ENCODE data around the gene EN2. TPM values are rescaled to one million over a fixed set of nuclear protein-coding genes. Genes with fewer than 3 reads are reported as not detected.

EN2 gene
- total RNA-seq, 1 experiment from 2014 or later, result 1.5 TPM

- ChIA-PET CTCF (no interaction called here), POLR2A (no interaction called here)
- no TSS peak for BruUV-seq (replicated peaks)
- no peaks in the 10 kb centered on the region for H3K9me3 ChIP-seq (ENCODE audit: control insufficient read depth, insufficient read depth, low read depth, low read length)
- intact Hi-C loops (cut with micrococcal nuclease; ENCODE audit: unreplicated experiment) (no loop called here), in situ Hi-C loops (cut with HindIII; ENCODE audit: low pct_unique_long_range_greater_than_20kb, low sequenced_read_pairs) (no loop called here)
- TF ChIP-seq CTCF (IDR thresholded peaks at IDR 0.05) (no peak), POLR2AphosphoS5 (IDR thresholded peaks at IDR 0.05; ENCODE audit: low read depth, low read length) (no peak), TCF7L2 (IDR thresholded peaks at IDR 0.05; ENCODE audit: low read depth, low read length) (no peak), REST (IDR thresholded peaks at IDR 0.05; ENCODE audit: insufficient read depth in 1 of 2, low read depth in 2 of 2, low read length in 1 of 2) (no peak), SIN3A (IDR thresholded peaks at IDR 0.05; ENCODE audit: borderline replicate concordance, insufficient read depth, low read depth, low read length) (no peak)
- no peaks in the 10 kb centered on the region for H3K36me3 ChIP-seq (ENCODE audit: control insufficient read depth, insufficient read depth, low read length)
- no peak overlapping the region for H3K27ac ChIP-seq (ENCODE audit: low read length)
- no peaks in the 10 kb centered on the region; the same call in 1 of the 2 replicates for H3K4me1 ChIP-seq (ENCODE audit: control insufficient read depth, insufficient read depth, low read length)
- 0 out of 2 replicates have a peak, but pooled peaks have one; percentile 68 for ATAC-seq
- peaks cover 3% of the 10 kb centered on the region; the same call in 1 of the 2 replicates for H3K27me3 ChIP-seq (ENCODE audit: control insufficient read depth, insufficient read depth, low read length)
- DNase-seq (ENCODE audit: low read depth, low spot score), result no peak
- H3K4me3 ChIP-seq (ENCODE audit: low read depth in 2 of 2, low read length in 2 of 2), result no peak overlapping the region
Measured at GRCh38 chr7:155464183-155464582, 6.3 kb downstream of the EN2 start.

GRCh38 chr7:155464948-155465739 is 7.2 kb downstream of the EN2 start:
- BruUV-seq (replicated peaks), result no TSS peak
- TF ChIP-seq POLR2AphosphoS5 (IDR thresholded peaks at IDR 0.05; ENCODE audit: low read depth, low read length) (no peak), REST (IDR thresholded peaks at IDR 0.05; ENCODE audit: insufficient read depth in 1 of 2, low read depth in 2 of 2, low read length in 1 of 2) (no peak), CTCF (IDR thresholded peaks at IDR 0.05) (no peak), TCF7L2 (IDR thresholded peaks at IDR 0.05; ENCODE audit: low read depth, low read length) (no peak)
- Histone ChIP-seq H3K4me1 (ENCODE audit: control insufficient read depth, insufficient read depth, low read length) (no peaks in the 10 kb centered on the region; the same call in 1 of the 2 replicates), H3K36me3 (ENCODE audit: control insufficient read depth, insufficient read depth, low read length) (no peaks in the 10 kb centered on the region), H3K27me3 (ENCODE audit: control insufficient read depth, insufficient read depth, low read length) (peaks cover 4% of the 10 kb centered on the region; the same call in 1 of the 2 replicates), H3K27ac (ENCODE audit: low read length) (no peak overlapping the region), H3K9me3 (ENCODE audit: control insufficient read depth, insufficient read depth, low read depth, low read length) (no peaks in the 10 kb centered on the region), H3K4me3 (ENCODE audit: low read depth in 2 of 2, low read length in 2 of 2) (no peak overlapping the region)
- no peak for DNase-seq (ENCODE audit: low read depth, low spot score)
- ChIA-PET CTCF (no interaction called here), POLR2A (no interaction called here)
- intact Hi-C loops (cut with micrococcal nuclease; ENCODE audit: unreplicated experiment) (no loop called here), in situ Hi-C loops (cut with HindIII; ENCODE audit: low pct_unique_long_range_greater_than_20kb, low sequenced_read_pairs) (no loop called here)
- ATAC-seq, result no peak

All from Panc1 (cell line).